Measurements from ENCODE around the gene RCN1.

GRCh38 chr11:32043737-32044136 is 47.1 kb upstream of the RCN1 start:
- TF ChIP-seq POLR2A (IDR thresholded peaks at IDR 0.05; ENCODE audit: borderline replicate concordance, extremely low read depth, insufficient read depth, insufficient read length) (no peak), CTCF (IDR thresholded peaks at IDR 0.05 in 2 of 3, conservative IDR thresholded peaks at IDR 0.05 in 1 of 3; ENCODE audit: borderline replicate concordance in 1 of 3, insufficient read depth in 1 of 3, low read depth in 2 of 3, low read length in 2 of 3) (no peak), EZH2phosphoT487 (IDR thresholded peaks at IDR 0.05; ENCODE audit: borderline replicate concordance) (no peak), MAX (IDR thresholded peaks at IDR 0.05) (no peak), ELF1 (IDR thresholded peaks at IDR 0.05; ENCODE audit: borderline replicate concordance, low read depth) (no peak), ATF3 (IDR thresholded peaks at IDR 0.05) (no peak), RAD21 (IDR thresholded peaks at IDR 0.05; ENCODE audit: low read depth) (no peak), POLR2AphosphoS5 (IDR thresholded peaks at IDR 0.05; ENCODE audit: low read depth, low read length) (no peak)
